SK-N-SH treated with all-trans-retinoic acid at 6 μM for 48 hours (cell line): ENCODE results near the gene PMM2.

ENCODE experiments used
- ATAC-seq: fragments of 200-7000 bp; cut with Tn5 transposase; 3 replicates; pipeline ENCODE4 v1.9.1; 2020; ENCODE audit warnings: mild to moderate bottlenecking, moderate library complexity
- ARNTL ChIP-seq: fragments of 450-650 bp; formaldehyde crosslinking; IDR thresholded peaks from 2 replicates; pipeline ENCODE4 v1.5.0; 2020; ENCODE audit warnings: low read depth, mild to moderate bottlenecking, moderate library complexity, borderline replicate concordance
- BACH2 ChIP-seq: fragments of 250-450 bp; sonication (Bioruptor Pico); IDR thresholded peaks from 2 replicates; pipeline ENCODE4 v1.9.0; 2021; ENCODE audit warnings: mild to moderate bottlenecking, borderline replicate concordance
- CSDC2 ChIP-seq: fragments of 250-450 bp; sonication (Bioruptor Pico); IDR thresholded peaks from 2 replicates; pipeline ENCODE4 v1.5.0; 2020; ENCODE audit warnings: mild to moderate bottlenecking, moderate library complexity
- ESRRG ChIP-seq: fragments of 250-450 bp; sonication (Bioruptor Pico); IDR thresholded peaks from 2 replicates; pipeline ENCODE4 v1.6.1; 2021; ENCODE audit warnings: mild to moderate bottlenecking
- GLIS3 ChIP-seq: fragments of 250-450 bp; sonication (Bioruptor Pico); IDR thresholded peaks from 2 replicates; pipeline ENCODE4 v1.5.0; 2020; ENCODE audit warnings: mild to moderate bottlenecking, moderate library complexity
- ISL1 ChIP-seq: fragments of 250-450 bp; sonication (Bioruptor Pico); IDR thresholded peaks from 2 replicates; pipeline ENCODE4 v2.1.2; 2022; ENCODE audit warnings: mild to moderate bottlenecking, moderate library complexity
- OSR1 ChIP-seq: fragments of 250-450 bp; sonication (Bioruptor Pico); IDR thresholded peaks from 2 replicates; pipeline ENCODE4 v1.8.0; 2022; ENCODE audit warnings: moderate library complexity, mild to moderate bottlenecking, inconsistent platforms
- PPARA ChIP-seq: fragments of 250-450 bp; sonication (Bioruptor Pico); IDR thresholded peaks from 2 replicates; pipeline ENCODE4 v1.5.0; 2020; ENCODE audit warnings: mild to moderate bottlenecking, borderline replicate concordance
- SNAI2 ChIP-seq: fragments of 250-450 bp; sonication (Bioruptor Pico); IDR thresholded peaks from 2 replicates; pipeline ENCODE4 v1.5.0; 2020; ENCODE audit warnings: mild to moderate bottlenecking, moderate library complexity
- TCF4 ChIP-seq: fragments of 250-450 bp; sonication (Bioruptor Pico); IDR thresholded peaks from 2 replicates; pipeline ENCODE4 v1.8.0; 2021; ENCODE audit warnings: mild to moderate bottlenecking, moderate library complexity, borderline replicate concordance
- TOX ChIP-seq: fragments of 250-450 bp; sonication (Bioruptor Pico); IDR thresholded peaks from 2 replicates; pipeline ENCODE4 v1.8.0; 2021; ENCODE audit warnings: mild to moderate bottlenecking, moderate library complexity, borderline replicate concordance
- ZC3H10 ChIP-seq: fragments of 250-450 bp; sonication (Bioruptor Pico); IDR thresholded peaks from 2 replicates; pipeline ENCODE4 v1.5.1; 2021; ENCODE audit warnings: mild to moderate bottlenecking, moderate library complexity
- ZFP3 ChIP-seq: fragments of 250-450 bp; sonication (Bioruptor Pico); IDR thresholded peaks from 2 replicates; pipeline ENCODE4 v1.5.0; 2020; ENCODE audit warnings: mild to moderate bottlenecking, moderate library complexity
- ZFP30 ChIP-seq: fragments of 450-650 bp; formaldehyde crosslinking; IDR thresholded peaks from 2 replicates; pipeline ENCODE4 v1.5.0; 2022; ENCODE audit warnings: mild to moderate bottlenecking, moderate library complexity
- ZNF565 ChIP-seq: fragments of 450-650 bp; formaldehyde crosslinking; conservative IDR thresholded peaks from 2 replicates; pipeline ENCODE4 v1.5.0; 2020; ENCODE audit warnings: low read depth, mild to moderate bottlenecking, moderate library complexity
- ZNF70 ChIP-seq: fragments of 450-650 bp; formaldehyde crosslinking; IDR thresholded peaks from 2 replicates; pipeline ENCODE4 v1.5.0; 2020; ENCODE audit warnings: mild to moderate bottlenecking, moderate library complexity
- ZNF8 ChIP-seq: fragments of 450-650 bp; formaldehyde crosslinking; IDR thresholded peaks from 2 replicates; pipeline ENCODE4 v1.5.0; 2020; ENCODE audit warnings: mild to moderate bottlenecking, moderate library complexity
- TF ChIP-seq, protein P1 (sequence below): fragments of 250-450 bp; sonication (Bioruptor Pico); IDR thresholded peaks from 2 replicates; pipeline ENCODE4 v1.5.1; 2021; ENCODE audit warnings: mild to moderate bottlenecking, moderate library complexity
- TF ChIP-seq, protein P2 (sequence below): fragments of 250-450 bp; sonication (Bioruptor Pico); IDR thresholded peaks from 2 replicates; pipeline ENCODE4 v1.8.0; 2021; ENCODE audit warnings: low read depth, mild to moderate bottlenecking, moderate library complexity, borderline replicate concordance
- TF ChIP-seq, protein P3 (sequence below): fragments of 250-450 bp; sonication (Bioruptor Pico); IDR thresholded peaks from 2 replicates; pipeline ENCODE4 v1.8.0; 2020; ENCODE audit warnings: mild to moderate bottlenecking, moderate library complexity, borderline replicate concordance
- TF ChIP-seq, protein P4 (sequence below): fragments of 250-450 bp; sonication (Bioruptor Pico); IDR thresholded peaks from 2 replicates; pipeline ENCODE4 v1.5.1; 2020; ENCODE audit warnings: low read depth, mild to moderate bottlenecking, moderate library complexity

PMM2 gene

DNA sequence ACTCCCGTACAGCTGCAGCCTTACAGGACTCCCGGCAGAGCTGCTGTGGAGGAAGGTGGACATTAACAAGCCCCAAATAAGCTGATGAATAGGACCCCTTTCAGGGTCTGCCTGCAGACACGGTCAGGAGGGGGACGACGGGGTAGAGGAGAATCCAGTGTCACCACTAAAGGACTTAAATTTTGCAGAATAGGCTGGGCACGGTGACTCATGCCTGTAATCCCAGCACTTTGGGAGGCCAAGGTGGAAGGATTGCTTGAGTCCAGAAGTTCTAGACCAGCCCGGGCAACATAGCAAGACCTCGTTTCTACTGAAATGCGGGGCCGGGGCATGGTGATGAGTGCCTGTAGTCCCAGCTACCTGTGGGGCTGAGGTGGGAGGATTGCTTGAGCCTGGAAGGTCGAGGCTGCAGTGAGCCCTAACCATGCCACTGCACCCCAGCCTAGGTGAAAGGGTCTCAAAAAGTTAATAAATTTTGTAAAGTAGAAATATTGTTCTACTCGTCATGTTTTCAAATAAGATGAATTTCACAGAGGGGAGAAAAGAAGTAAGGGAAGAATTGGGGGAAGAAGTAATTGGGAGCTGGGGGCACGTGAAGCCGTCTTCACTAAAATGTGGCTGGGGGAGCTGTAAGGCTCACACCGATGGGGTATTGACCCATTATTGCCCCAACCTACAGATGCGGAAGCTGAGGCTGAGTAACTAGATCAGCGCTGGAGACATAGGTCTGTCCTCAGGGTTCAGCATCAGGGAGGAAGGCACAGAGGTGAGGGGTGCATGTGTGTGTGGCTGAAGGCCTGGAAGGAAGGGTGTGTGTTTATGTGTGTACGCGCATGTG lies 89.2 kb downstream of the PMM2 start:
- TF ChIP-seq ISL1 (CRISPR knock-in tag), result no peak
- TF ChIP-seq ARNTL, result no peak
- TF ChIP-seq, protein P1, sequence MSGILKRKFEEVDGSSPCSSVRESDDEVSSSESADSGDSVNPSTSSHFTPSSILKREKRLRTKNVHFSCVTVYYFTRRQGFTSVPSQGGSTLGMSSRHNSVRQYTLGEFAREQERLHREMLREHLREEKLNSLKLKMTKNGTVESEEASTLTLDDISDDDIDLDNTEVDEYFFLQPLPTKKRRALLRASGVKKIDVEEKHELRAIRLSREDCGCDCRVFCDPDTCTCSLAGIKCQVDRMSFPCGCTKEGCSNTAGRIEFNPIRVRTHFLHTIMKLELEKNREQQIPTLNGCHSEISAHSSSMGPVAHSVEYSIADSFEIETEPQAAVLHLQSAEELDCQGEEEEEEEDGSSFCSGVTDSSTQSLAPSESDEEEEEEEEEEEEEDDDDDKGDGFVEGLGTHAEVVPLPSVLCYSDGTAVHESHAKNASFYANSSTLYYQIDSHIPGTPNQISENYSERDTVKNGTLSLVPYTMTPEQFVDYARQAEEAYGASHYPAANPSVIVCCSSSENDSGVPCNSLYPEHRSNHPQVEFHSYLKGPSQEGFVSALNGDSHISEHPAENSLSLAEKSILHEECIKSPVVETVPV (CRISPR knock-in tag), result no peak
- no peak for TF ChIP-seq ZFP3 (CRISPR knock-in tag)
- TF ChIP-seq BACH2, result no peak
- TF ChIP-seq GLIS3 (CRISPR knock-in tag), result no peak
- TF ChIP-seq ESRRG (CRISPR knock-in tag), result no peak
- no peak for TF ChIP-seq OSR1 (CRISPR knock-in tag)
- no peak for TF ChIP-seq ZNF565 (CRISPR knock-in tag)
- no peak for TF ChIP-seq SNAI2
- TF ChIP-seq CSDC2, result no peak
- no peak for TF ChIP-seq TOX (CRISPR knock-in tag)
- TF ChIP-seq TCF4, result no peak
- ATAC-seq, result no peak

DNA sequence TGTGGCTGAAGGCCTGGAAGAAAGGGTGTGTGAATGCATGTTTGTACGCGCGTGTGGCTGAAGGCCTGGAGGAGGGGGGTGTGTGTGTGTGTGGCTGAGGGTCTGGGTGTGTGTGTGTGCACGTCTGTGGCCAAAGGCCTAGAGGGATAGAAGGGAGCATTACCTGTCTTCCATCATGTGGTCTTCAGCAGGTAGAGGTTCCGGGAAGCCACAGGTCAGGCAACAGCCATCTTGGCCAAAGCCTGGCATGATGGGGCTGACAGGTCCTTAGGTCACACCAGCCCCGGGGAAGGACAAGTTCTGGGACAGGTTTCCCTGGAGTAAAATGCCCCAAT lies 89.8 kb downstream of the PMM2 start:
- no peak for ATAC-seq
- no peak for TF ChIP-seq ZC3H10
- no peak for TF ChIP-seq ZFP3 (CRISPR knock-in tag)

DNA sequence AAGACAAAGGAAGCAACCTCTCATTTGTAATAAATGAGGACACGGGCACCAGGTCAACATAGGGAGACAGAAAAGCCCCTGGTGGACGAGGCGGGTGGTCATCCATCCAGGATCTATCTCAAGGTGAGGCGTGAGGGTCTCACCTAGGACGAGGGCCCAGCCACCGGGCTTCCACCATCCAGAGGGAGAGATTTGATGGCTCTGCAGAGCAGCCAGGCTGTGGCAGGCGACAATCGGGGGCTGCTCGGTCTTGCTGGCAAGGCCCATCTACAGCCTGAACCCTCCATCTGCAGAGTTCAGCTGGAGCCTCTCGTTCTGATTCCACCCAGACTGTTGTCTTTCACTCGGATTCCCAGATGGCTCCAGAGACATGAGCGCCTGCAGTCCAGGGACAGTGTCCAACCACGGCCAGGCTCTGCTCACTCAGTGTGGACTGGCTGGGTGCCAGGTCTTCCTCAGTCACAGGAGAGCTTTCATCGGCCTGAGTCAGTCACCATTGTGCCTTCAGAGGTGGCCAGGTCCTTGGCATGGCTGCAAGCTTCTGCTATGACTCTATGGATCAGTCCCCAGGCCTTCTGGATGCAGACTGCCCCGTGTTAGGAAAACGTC lies 90.4 kb downstream of the PMM2 start:
- no peak for TF ChIP-seq ZNF565 (CRISPR knock-in tag)
- no peak for TF ChIP-seq ARNTL
- TF ChIP-seq, protein P2, sequence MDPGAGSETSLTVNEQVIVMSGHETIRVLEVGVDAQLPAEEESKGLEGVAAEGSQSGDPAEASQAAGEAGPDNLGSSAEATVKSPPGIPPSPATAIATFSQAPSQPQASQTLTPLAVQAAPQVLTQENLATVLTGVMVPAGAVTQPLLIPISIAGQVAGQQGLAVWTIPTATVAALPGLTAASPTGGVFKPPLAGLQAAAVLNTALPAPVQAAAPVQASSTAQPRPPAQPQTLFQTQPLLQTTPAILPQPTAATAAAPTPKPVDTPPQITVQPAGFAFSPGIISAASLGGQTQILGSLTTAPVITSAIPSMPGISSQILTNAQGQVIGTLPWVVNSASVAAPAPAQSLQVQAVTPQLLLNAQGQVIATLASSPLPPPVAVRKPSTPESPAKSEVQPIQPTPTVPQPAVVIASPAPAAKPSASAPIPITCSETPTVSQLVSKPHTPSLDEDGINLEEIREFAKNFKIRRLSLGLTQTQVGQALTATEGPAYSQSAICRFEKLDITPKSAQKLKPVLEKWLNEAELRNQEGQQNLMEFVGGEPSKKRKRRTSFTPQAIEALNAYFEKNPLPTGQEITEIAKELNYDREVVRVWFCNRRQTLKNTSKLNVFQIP (CRISPR knock-in tag), result no peak
- TF ChIP-seq ZFP30, result no peak
- TF ChIP-seq SNAI2, result no peak
- TF ChIP-seq, protein P3, sequence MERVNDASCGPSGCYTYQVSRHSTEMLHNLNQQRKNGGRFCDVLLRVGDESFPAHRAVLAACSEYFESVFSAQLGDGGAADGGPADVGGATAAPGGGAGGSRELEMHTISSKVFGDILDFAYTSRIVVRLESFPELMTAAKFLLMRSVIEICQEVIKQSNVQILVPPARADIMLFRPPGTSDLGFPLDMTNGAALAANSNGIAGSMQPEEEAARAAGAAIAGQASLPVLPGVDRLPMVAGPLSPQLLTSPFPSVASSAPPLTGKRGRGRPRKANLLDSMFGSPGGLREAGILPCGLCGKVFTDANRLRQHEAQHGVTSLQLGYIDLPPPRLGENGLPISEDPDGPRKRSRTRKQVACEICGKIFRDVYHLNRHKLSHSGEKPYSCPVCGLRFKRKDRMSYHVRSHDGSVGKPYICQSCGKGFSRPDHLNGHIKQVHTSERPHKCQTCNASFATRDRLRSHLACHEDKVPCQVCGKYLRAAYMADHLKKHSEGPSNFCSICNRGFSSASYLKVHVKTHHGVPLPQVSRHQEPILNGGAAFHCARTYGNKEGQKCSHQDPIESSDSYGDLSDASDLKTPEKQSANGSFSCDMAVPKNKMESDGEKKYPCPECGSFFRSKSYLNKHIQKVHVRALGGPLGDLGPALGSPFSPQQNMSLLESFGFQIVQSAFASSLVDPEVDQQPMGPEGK, result no peak
- TF ChIP-seq BACH2, result no peak
- TF ChIP-seq PPARA, result no peak
- TF ChIP-seq CSDC2, result no peak
- no peak for TF ChIP-seq OSR1 (CRISPR knock-in tag)
- TF ChIP-seq TCF4, result no peak
- no peak for TF ChIP-seq ESRRG (CRISPR knock-in tag)

DNA sequence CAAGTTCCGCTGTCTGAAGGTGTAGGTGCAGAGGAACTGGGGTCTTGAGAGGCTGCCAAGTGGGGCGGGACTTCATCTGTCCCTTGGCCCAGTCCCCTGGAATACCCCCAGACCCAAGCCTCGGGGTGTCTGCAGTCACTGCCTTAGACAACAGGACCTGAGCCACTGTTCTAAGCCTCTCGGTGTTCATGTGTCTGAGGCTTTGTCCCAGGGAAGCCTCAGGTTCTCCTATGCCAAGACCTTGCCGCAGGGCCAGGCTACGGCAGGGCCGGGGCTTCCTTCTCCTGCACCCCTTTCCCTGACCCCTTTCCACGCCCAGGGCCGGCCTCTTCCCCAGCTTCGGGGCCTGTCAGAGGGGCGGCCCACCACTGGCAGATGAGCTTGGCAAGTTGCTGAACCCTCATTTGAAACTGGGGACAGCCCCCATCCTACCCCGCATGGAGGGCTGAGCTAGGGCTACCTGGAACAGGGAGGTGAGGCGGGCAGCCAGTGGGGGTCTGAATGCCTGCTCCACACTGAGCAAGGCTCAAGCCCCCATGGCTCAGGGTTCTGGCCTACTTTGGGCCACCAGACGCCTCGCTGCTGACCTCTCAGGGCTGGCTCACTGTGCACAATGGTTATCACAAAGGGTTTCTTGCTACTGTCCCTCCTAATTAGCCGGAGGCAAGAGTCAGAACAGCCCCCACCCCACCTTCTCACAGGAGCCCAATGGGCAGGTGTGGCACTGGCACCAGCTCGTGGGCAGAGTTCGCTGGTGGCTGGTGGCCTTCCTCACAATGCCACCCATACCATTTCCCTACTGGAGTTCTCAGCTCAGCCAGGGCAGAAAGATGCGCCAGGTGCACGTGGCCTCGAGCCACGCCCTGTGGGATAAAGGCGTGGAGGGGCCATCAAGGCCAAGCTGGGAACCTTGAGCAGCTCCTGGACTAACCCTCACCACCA lies 91.6 kb downstream of the PMM2 start:
- TF ChIP-seq CSDC2 (no peak), ZNF70 (CRISPR knock-in tag) (no peak), GLIS3 (CRISPR knock-in tag) (no peak), BACH2 (no peak), ZFP30 (no peak), ARNTL (no peak), ZC3H10 (no peak), ZNF8 (CRISPR knock-in tag) (no peak)
- TF ChIP-seq, protein P4, sequence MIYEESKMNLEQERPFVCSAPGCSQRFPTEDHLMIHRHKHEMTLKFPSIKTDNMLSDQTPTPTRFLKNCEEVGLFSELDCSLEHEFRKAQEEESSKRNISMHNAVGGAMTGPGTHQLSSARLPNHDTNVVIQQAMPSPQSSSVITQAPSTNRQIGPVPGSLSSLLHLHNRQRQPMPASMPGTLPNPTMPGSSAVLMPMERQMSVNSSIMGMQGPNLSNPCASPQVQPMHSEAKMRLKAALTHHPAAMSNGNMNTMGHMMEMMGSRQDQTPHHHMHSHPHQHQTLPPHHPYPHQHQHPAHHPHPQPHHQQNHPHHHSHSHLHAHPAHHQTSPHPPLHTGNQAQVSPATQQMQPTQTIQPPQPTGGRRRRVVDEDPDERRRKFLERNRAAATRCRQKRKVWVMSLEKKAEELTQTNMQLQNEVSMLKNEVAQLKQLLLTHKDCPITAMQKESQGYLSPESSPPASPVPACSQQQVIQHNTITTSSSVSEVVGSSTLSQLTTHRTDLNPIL (CRISPR knock-in tag), result no peak
- TF ChIP-seq, protein P1 (CRISPR knock-in tag), result no peak
- no peak for ATAC-seq

More for the DNA sequence above, 90.4 kb downstream of the PMM2 start:
- ATAC-seq, result peak; percentile 6
